NCI-H2227 (cell line): Measurements from ENCODE around the gene DUX4.
"Not testable (repeated sequence)": the region's sequence is repeated elsewhere in the genome, so short reads cannot be mapped to it uniquely, and the experiment has no call there.

Source experiments
- DNase-seq: peaks from one replicate; lab custom pipeline; 2025; ENCODE audit not compliant: unreplicated experiment; lab: John Stamatoyannopoulos, UW

DUX4 gene

GRCh38 chr4:190173428-190173827, at the start of gene DUX4:
TSS of gene DUX4 (plus strand) at chr4:190173774. CDS start at chr4:190173774, 0 bp downstream.
- DNase-seq = not testable (repeated sequence)

- not testable (repeated sequence) for DNase-seq
Measured at GRCh38 chr4:190175436-190175835, 1.9 kb downstream of the DUX4 start.

GRCh38 chr4:190177727-190178605, 4.4 kb downstream of the DUX4 start:
- not testable (repeated sequence) for DNase-seq

- DNase-seq = not testable (repeated sequence)
Measured at GRCh38 chr4:190178606-190178990, 5.0 kb downstream of the DUX4 start.

GRCh38 chr4:190179030-190179739, 5.6 kb downstream of the DUX4 start:
- not testable (repeated sequence) for DNase-seq

- not testable (repeated sequence) for DNase-seq
Measured at GRCh38 chr4:190179740-190180094, 6.1 kb downstream of the DUX4 start.

GRCh38 chr4:190180947-190181346, 7.4 kb downstream of the DUX4 start:
- not testable (repeated sequence) for DNase-seq

GRCh38 chr4:190181481-190182100, 8.0 kb downstream of the DUX4 start:
- not testable (repeated sequence) for DNase-seq

- DNase-seq = not testable (repeated sequence)
Measured at GRCh38 chr4:190203510-190203909, 29.9 kb downstream of the DUX4 start.
